DND-41 (cell line): Measurements from ENCODE around the gene AGPAT4.

Experiments
- ATAC-seq: fragments of 200-7000 bp; cut with Tn5 transposase; 3 replicates; pipeline ENCODE4 v1.9.1; 2021; ENCODE audit warnings: low read depth; ENCODE audit not compliant: insufficient read depth
- DNase-seq: peaks from one replicate; pipeline ENCODE4 v3.0.0-alpha.2; 2020
- H2AFZ ChIP-seq: 2 replicates; pipeline ENCODE4 v1.6.0; 2012; ENCODE audit warnings: low read depth, low read length
- H3K27ac ChIP-seq: 2 replicates; pipeline ENCODE4 v1.5.1; 2012; ENCODE audit warnings: low read length, inconsistent platforms
- H3K27me3 ChIP-seq: fragments of 200-600 bp; sonication (generic); 2 replicates; pipeline ENCODE4 v1.6.0; 2012; ENCODE audit warnings: low read length, mild to moderate bottlenecking, inconsistent platforms; ENCODE audit not compliant: insufficient read depth, poor library complexity
- H3K36me3 ChIP-seq: 2 replicates; pipeline ENCODE4 v1.5.1; 2012; ENCODE audit warnings: low read length, inconsistent platforms; ENCODE audit not compliant: insufficient read depth
- H3K4me1 ChIP-seq: 2 replicates; pipeline ENCODE4 v1.5.1; 2012; ENCODE audit warnings: mild to moderate bottlenecking, low read length; ENCODE audit not compliant: insufficient read depth
- H3K4me2 ChIP-seq: 2 replicates; pipeline ENCODE4 v1.6.0; 2012; ENCODE audit warnings: mild to moderate bottlenecking, moderate library complexity, low read length, inconsistent platforms; ENCODE audit not compliant: insufficient read depth
- H3K4me3 ChIP-seq, 2 experiments: fragments of 200-600 bp in 1 of 2; shearing (Covaris generic) in 1 of 2; 2 replicates each; pipeline ENCODE4 v1.5.1; 2012 to 2016; ENCODE audit warnings: inconsistent platforms in 2 of 2, low read length in 2 of 2, mild to moderate bottlenecking in 2 of 2, low read depth in 1 of 2, moderate library complexity in 1 of 2
- H3K79me2 ChIP-seq: 2 replicates; pipeline ENCODE4 v1.6.0; 2012; ENCODE audit warnings: low read length, inconsistent platforms; ENCODE audit not compliant: insufficient read depth
- H3K9ac ChIP-seq: 2 replicates; pipeline ENCODE4 v1.6.0; 2012; ENCODE audit warnings: low read depth, mild to moderate bottlenecking, inconsistent platforms, low read length, moderate library complexity
- H3K9me3 ChIP-seq: 2 replicates; pipeline ENCODE4 v1.5.1; 2012; ENCODE audit warnings: low read length, moderate library complexity, mild to moderate bottlenecking, inconsistent platforms; ENCODE audit not compliant: insufficient read depth, severe bottlenecking
- H4K20me1 ChIP-seq: 2 replicates; pipeline ENCODE4 v1.6.0; 2012; ENCODE audit warnings: low read length; ENCODE audit not compliant: insufficient read depth
- EZH2 ChIP-seq: IDR thresholded peaks from 3 replicates; pipeline ENCODE4 v1.6.1; 2012; ENCODE audit warnings: borderline replicate concordance, low read depth, mild to moderate bottlenecking, moderate library complexity, low read length, inconsistent platforms; ENCODE audit not compliant: severe bottlenecking
- TF ChIP-seq, protein P1 (sequence below): IDR thresholded peaks from 2 replicates; pipeline ENCODE4 v1.5.1; 2012; ENCODE audit warnings: borderline replicate concordance, low read length, moderate library complexity, mild to moderate bottlenecking; ENCODE audit not compliant: poor library complexity, severe bottlenecking; ENCODE audit errors: extremely low read depth

AGPAT4 gene

GRCh38 chr6:161212902-161213301 lies 61.0 kb downstream of the AGPAT4 start:
- Histone ChIP-seq H2AFZ (no peak overlapping the region), H3K4me2 (no peak overlapping the region), H3K36me3 (no peaks in the 10 kb centered on the region), H4K20me1 (no peaks in the 10 kb centered on the region), H3K79me2 (no peaks in the 10 kb centered on the region), H3K27me3 (no peaks in the 10 kb centered on the region), H3K9me3 (peaks cover 24% of the 10 kb centered on the region), H3K4me3 (no peak overlapping the region), H3K4me1 (no peaks in the 10 kb centered on the region), H3K27ac (no peak overlapping the region), H3K9ac (no peak overlapping the region)
- DNase-seq (no peak), ATAC-seq (no peak)
- TF ChIP-seq EZH2: no peak
- TF ChIP-seq, protein P1, sequence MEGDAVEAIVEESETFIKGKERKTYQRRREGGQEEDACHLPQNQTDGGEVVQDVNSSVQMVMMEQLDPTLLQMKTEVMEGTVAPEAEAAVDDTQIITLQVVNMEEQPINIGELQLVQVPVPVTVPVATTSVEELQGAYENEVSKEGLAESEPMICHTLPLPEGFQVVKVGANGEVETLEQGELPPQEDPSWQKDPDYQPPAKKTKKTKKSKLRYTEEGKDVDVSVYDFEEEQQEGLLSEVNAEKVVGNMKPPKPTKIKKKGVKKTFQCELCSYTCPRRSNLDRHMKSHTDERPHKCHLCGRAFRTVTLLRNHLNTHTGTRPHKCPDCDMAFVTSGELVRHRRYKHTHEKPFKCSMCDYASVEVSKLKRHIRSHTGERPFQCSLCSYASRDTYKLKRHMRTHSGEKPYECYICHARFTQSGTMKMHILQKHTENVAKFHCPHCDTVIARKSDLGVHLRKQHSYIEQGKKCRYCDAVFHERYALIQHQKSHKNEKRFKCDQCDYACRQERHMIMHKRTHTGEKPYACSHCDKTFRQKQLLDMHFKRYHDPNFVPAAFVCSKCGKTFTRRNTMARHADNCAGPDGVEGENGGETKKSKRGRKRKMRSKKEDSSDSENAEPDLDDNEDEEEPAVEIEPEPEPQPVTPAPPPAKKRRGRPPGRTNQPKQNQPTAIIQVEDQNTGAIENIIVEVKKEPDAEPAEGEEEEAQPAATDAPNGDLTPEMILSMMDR: no peak

DNA sequence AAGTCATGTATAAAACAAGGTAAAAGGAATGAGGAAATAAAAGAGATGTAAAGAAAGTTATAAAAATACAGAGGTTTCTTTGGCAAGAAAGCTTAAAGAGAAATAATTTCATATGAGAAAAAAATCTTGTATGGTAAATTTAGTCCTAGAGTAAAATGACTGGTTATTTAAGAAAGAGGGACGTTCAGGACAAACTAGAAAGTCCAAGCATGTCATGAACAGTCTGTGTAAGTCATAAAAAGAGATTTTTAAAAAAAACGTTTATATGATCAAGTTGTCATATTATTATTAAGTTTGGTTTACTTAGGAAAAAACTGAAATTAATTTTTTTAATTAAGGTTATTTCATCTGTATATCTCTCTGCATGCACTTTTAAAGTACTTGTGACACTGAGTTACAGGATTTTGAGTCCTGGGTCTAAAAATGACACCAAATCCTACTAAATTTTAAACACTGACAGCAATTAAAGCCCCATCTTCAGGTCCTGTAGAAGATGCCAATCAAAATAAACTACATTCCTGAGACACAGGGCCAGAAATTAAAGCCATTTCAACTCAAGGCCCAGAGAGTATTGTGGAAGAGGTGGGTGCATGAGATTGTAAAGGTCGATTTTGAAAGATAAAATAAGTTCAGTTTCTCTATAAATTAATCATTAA lies 62.4 kb downstream of the AGPAT4 start:
- Histone ChIP-seq H3K4me3 (no peak overlapping the region), H3K4me1 (no peaks in the 10 kb centered on the region), H4K20me1 (no peaks in the 10 kb centered on the region), H3K36me3 (no peaks in the 10 kb centered on the region), H2AFZ (no peak overlapping the region), H3K27ac (no peak overlapping the region), H3K9ac (no peak overlapping the region), H3K27me3 (no peaks in the 10 kb centered on the region), H3K4me2 (no peak overlapping the region), H3K9me3 (peaks cover 21% of the 10 kb centered on the region), H3K79me2 (no peaks in the 10 kb centered on the region)
- DNase-seq: no peak
- TF ChIP-seq, protein P1: no peak
- no peak for TF ChIP-seq EZH2
- no peak for ATAC-seq

- DNase-seq (no peak), ATAC-seq (no peak)
- Histone ChIP-seq H4K20me1 (no peaks in the 10 kb centered on the region), H3K36me3 (no peaks in the 10 kb centered on the region), H3K4me2 (no peak overlapping the region), H3K79me2 (no peaks in the 10 kb centered on the region), H3K27ac (no peak overlapping the region), H3K27me3 (no peaks in the 10 kb centered on the region), H3K4me3 (no peak overlapping the region), H3K9ac (no peak overlapping the region), H3K9me3 (peaks cover 19% of the 10 kb centered on the region), H2AFZ (no peak overlapping the region), H3K4me1 (no peaks in the 10 kb centered on the region)
- TF ChIP-seq, protein P1: no peak
- no peak for TF ChIP-seq EZH2
Measured at GRCh38 chr6:161210857-161211256, 63.0 kb downstream of the AGPAT4 start.
